ENCODE results near the gene PRR12. TPM values are rescaled to one million over a fixed set of nuclear protein-coding genes. Genes with fewer than 3 reads are reported as not detected.

Gene PRR12
- polyA plus RNA-seq, 1 donor (not counting 4 experiments of a cell fraction or from before 2014, with no cell fraction given): 0.35 TPM

DNA sequence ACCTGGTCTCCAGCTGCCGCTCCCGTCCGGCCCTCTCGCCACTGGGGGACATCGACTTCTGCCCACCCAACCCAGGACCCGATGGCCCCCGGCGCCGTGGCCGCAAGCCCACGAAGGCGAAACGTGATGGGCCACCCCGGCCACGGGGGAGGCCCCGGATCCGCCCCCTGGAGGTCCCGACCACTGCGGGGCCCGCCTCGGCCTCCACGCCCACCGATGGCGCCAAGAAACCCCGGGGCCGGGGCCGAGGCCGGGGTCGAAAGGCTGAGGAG, 6.7 kb downstream of the PRR12 start:
- H3K36me3 ChIP-seq (ENCODE audit: control insufficient read depth in 2 of 2, extremely low read depth in 1 of 2, insufficient read depth in 2 of 2, low read length in 2 of 2): peaks cover 32 to 36% of the 10 kb centered on the region in 2 experiments
- peaks cover 4% of the 10 kb centered on the region for H4K20me1 ChIP-seq (ENCODE audit: control insufficient read depth, extremely low read depth, insufficient read depth, low read length)

GRCh38 chr19:49599378-49600295, 8.7 kb downstream of the PRR12 start:
- H3K27ac ChIP-seq (ENCODE audit: control insufficient read depth, insufficient read depth, low read length): no peak overlapping the region
- H3K4me3 ChIP-seq (ENCODE audit: control insufficient read depth in 2 of 3, extremely low read depth in 1 of 3, insufficient read depth in 2 of 3, low read depth in 1 of 3, low read length in 3 of 3): no peak overlapping the region
- no peak for FAIRE-seq
- H3K4me2 ChIP-seq (ENCODE audit: control insufficient read depth, extremely low read depth, insufficient read depth, low read depth, low read length): no peak overlapping the region
- no peaks in the 10 kb centered on the region for H3K4me1 ChIP-seq (ENCODE audit: control insufficient read depth, extremely low read depth, insufficient read depth, low read length)
- no peaks in the 10 kb centered on the region for H3K9me3 ChIP-seq (ENCODE audit: control insufficient read depth, low read depth, low read length)
- H4K20me1 ChIP-seq (ENCODE audit: control insufficient read depth, extremely low read depth, insufficient read depth, low read length): peaks cover 5% of the 10 kb centered on the region
- peaks cover 36% of the 10 kb centered on the region for H3K79me2 ChIP-seq (ENCODE audit: control insufficient read depth, insufficient read depth, low read length)
- H3K9ac ChIP-seq (ENCODE audit: control insufficient read depth, extremely low read depth, insufficient read depth, low read length): no peak overlapping the region
- H3K27me3 ChIP-seq (ENCODE audit: control insufficient read depth, extremely low read depth, insufficient read depth, low read length): no peaks in the 10 kb centered on the region
- TF ChIP-seq, protein P1, sequence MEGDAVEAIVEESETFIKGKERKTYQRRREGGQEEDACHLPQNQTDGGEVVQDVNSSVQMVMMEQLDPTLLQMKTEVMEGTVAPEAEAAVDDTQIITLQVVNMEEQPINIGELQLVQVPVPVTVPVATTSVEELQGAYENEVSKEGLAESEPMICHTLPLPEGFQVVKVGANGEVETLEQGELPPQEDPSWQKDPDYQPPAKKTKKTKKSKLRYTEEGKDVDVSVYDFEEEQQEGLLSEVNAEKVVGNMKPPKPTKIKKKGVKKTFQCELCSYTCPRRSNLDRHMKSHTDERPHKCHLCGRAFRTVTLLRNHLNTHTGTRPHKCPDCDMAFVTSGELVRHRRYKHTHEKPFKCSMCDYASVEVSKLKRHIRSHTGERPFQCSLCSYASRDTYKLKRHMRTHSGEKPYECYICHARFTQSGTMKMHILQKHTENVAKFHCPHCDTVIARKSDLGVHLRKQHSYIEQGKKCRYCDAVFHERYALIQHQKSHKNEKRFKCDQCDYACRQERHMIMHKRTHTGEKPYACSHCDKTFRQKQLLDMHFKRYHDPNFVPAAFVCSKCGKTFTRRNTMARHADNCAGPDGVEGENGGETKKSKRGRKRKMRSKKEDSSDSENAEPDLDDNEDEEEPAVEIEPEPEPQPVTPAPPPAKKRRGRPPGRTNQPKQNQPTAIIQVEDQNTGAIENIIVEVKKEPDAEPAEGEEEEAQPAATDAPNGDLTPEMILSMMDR (optimal IDR thresholded peaks at IDR 0.05 in 1 of 3, IDR thresholded peaks at IDR 0.05 in 1 of 3, conservative IDR thresholded peaks at IDR 0.05 in 1 of 3; ENCODE audit: extremely low read depth in 1 of 3, insufficient read depth in 2 of 3, low read length in 3 of 3): no peak
- TF ChIP-seq EZH2 (IDR thresholded peaks at IDR 0.05; ENCODE audit: low read length): no peak
- no peak overlapping the region for H2AFZ ChIP-seq (ENCODE audit: control insufficient read depth, low read length)
- no peak for DNase-seq (ENCODE audit: low read depth, low spot score)
- dilution Hi-C loops (cut with MboI; ENCODE audit: extremely low pct_ligation_motif_present, low sequenced_read_pairs): no loop called here
- H3K36me3 ChIP-seq (ENCODE audit: control insufficient read depth in 2 of 2, extremely low read depth in 1 of 2, insufficient read depth in 2 of 2, low read length in 2 of 2): peaks cover 31 to 32% of the 10 kb centered on the region in 2 experiments
- no peaks in the 10 kb centered on the region for H3K9me1 ChIP-seq (ENCODE audit: control insufficient read depth, extremely low read depth, insufficient read depth, low read length)

More for the DNA sequence above, 6.7 kb downstream of the PRR12 start:
- Histone ChIP-seq H3K4me3 (ENCODE audit: control insufficient read depth in 2 of 3, extremely low read depth in 1 of 3, insufficient read depth in 2 of 3, low read depth in 1 of 3, low read length in 3 of 3) (no peak overlapping the region), H3K9ac (ENCODE audit: control insufficient read depth, extremely low read depth, insufficient read depth, low read length) (no peak overlapping the region), H3K9me3 (ENCODE audit: control insufficient read depth, low read depth, low read length) (no peaks in the 10 kb centered on the region), H3K27ac (ENCODE audit: control insufficient read depth, insufficient read depth, low read length) (no peak overlapping the region), H3K79me2 (ENCODE audit: control insufficient read depth, insufficient read depth, low read length) (peaks cover 36% of the 10 kb centered on the region), H3K9me1 (ENCODE audit: control insufficient read depth, extremely low read depth, insufficient read depth, low read length) (no peaks in the 10 kb centered on the region), H2AFZ (ENCODE audit: control insufficient read depth, low read length) (no peak overlapping the region), H3K27me3 (ENCODE audit: control insufficient read depth, extremely low read depth, insufficient read depth, low read length) (no peaks in the 10 kb centered on the region), H3K4me1 (ENCODE audit: control insufficient read depth, extremely low read depth, insufficient read depth, low read length) (peaks cover 7% of the 10 kb centered on the region), H3K4me2 (ENCODE audit: control insufficient read depth, extremely low read depth, insufficient read depth, low read depth, low read length) (no peak overlapping the region)
- FAIRE-seq (no peak), DNase-seq (ENCODE audit: low read depth, low spot score) (no peak)
- dilution Hi-C loops (cut with MboI; ENCODE audit: extremely low pct_ligation_motif_present, low sequenced_read_pairs): no loop called here
- no peak for TF ChIP-seq EZH2 (IDR thresholded peaks at IDR 0.05; ENCODE audit: low read length)
- TF ChIP-seq, protein P1 (optimal IDR thresholded peaks at IDR 0.05 in 1 of 3, IDR thresholded peaks at IDR 0.05 in 1 of 3, conservative IDR thresholded peaks at IDR 0.05 in 1 of 3; ENCODE audit: extremely low read depth in 1 of 3, insufficient read depth in 2 of 3, low read length in 3 of 3): no peak

All from keratinocyte (primary cell).